ENCODE results near the gene RAB3GAP2. TPM values are rescaled to one million over a fixed set of nuclear protein-coding genes. Genes with fewer than 3 reads are reported as not detected.
"Not testable (repeated sequence)": the region's sequence is repeated elsewhere in the genome, so short reads cannot be mapped to it uniquely, and the experiment has no call there.

RAB3GAP2 gene
- total RNA-seq, 1 experiment from 2014 or later: 19.8 TPM

DNA sequence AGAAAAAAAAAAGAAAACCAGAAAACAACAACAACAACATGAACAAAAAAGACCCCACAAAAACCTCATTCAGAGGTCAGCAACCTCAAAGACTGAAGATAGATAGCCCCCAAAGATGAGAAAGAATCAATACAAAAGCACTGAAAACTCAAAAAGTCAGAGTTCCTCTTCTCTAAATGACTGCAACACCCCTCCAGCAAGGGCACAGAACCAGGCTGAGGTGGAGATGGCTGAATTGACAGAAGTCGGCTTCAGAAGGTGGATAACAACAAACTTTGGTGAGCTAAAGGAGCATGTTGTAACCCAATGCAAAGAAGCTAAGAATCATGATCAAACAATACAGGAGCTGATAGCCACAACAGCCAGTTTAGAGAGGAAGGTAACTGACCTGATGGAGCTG lies 17.0 kb downstream of the RAB3GAP2 start:
- in situ Hi-C loops (cut with HindIII; ENCODE audit: low pct_unique_long_range_greater_than_20kb, low sequenced_read_pairs): no loop called here

GRCh38 chr1:220253290-220253689 lies 19.0 kb downstream of the RAB3GAP2 start:
- in situ Hi-C loops (cut with HindIII; ENCODE audit: low pct_unique_long_range_greater_than_20kb, low sequenced_read_pairs); DNase-seq (ENCODE audit: low read depth, low spot score): not testable (repeated sequence)

More for the DNA sequence above, 17.0 kb downstream of the RAB3GAP2 start:
- no peak for DNase-seq (ENCODE audit: low read depth, low spot score)

DNA sequence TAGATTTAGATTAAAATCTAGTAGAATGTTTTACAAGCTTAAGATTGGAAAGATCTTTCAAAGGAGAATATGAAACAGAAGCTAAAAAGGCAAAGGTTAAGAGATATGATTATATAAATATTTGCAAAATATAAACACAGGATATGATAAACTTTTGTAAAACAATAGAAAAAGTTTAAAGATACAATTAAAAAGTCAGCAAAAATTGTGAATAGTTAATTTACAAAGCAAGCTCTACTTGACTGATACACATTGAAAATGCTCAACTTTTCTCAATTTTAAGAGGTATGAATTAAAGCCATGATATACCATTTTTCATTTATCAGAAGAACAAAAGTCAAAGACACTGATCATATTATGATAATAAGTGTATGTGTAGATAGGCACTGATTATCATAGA lies 21.0 kb downstream of the RAB3GAP2 start:
- DNase-seq (ENCODE audit: low read depth, low spot score): no peak
- in situ Hi-C loops (cut with HindIII; ENCODE audit: low pct_unique_long_range_greater_than_20kb, low sequenced_read_pairs): no loop called here

GRCh38 chr1:220250681-220251080 lies 21.6 kb downstream of the RAB3GAP2 start:
- DNase-seq (ENCODE audit: low read depth, low spot score): no peak
- in situ Hi-C loops (cut with HindIII; ENCODE audit: low pct_unique_long_range_greater_than_20kb, low sequenced_read_pairs): no loop called here

DNA sequence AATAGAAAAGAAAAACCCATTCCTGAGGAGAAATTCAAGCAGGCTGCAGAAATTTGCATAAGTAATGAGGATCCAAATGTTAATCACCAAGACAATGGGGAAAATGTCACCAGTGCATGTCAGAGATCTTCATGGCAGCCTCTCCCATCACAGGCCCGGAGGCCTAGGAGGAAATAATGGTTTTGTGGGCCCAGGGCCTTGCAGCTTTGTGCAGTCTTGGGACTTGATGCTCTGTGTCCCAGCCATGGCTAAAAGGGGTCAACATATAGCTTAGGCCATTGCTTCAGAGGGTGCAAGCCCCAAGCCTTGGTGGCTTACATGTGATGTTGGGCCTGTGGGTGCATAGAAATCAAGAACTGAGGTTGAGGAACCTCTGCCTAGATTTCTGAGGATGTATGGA lies 22.7 kb downstream of the RAB3GAP2 start:
- DNase-seq (ENCODE audit: low read depth, low spot score): no peak
- in situ Hi-C loops (cut with HindIII; ENCODE audit: low pct_unique_long_range_greater_than_20kb, low sequenced_read_pairs): no loop called here

- DNase-seq (ENCODE audit: low read depth, low spot score); in situ Hi-C loops (cut with HindIII; ENCODE audit: low pct_unique_long_range_greater_than_20kb, low sequenced_read_pairs): not testable (repeated sequence)
Measured at GRCh38 chr1:220248715-220249265, 23.5 kb downstream of the RAB3GAP2 start.

GRCh38 chr1:220245900-220246299 lies 26.4 kb downstream of the RAB3GAP2 start:
- in situ Hi-C loops (cut with HindIII; ENCODE audit: low pct_unique_long_range_greater_than_20kb, low sequenced_read_pairs); DNase-seq (ENCODE audit: low read depth, low spot score): not testable (repeated sequence)

DNA sequence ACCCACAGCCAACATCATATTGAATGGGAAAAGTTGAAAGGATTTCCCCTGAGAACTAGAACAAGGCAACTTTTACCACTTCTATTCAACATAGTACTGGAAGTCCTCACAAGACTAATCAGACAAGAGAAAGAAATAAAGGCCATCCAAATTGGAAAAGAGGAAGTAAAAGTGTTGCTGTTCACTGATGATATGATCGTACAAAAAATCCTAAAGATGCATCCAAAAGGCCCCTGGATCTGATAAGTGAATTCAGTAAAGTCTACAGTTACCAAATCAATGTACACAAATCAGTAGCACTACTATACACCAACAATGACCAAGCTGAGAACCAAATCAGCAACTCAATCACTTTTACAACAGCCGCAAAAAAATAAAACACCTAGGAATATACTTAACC lies 28.3 kb downstream of the RAB3GAP2 start:
- in situ Hi-C loops (cut with HindIII; ENCODE audit: low pct_unique_long_range_greater_than_20kb, low sequenced_read_pairs): no loop called here
- no peak for DNase-seq (ENCODE audit: low read depth, low spot score)

- no peak for DNase-seq (ENCODE audit: low read depth, low spot score)
- in situ Hi-C loops (cut with HindIII; ENCODE audit: low pct_unique_long_range_greater_than_20kb, low sequenced_read_pairs): no loop called here
Measured at GRCh38 chr1:220241072-220241663, 31.1 kb downstream of the RAB3GAP2 start.

GRCh38 chr1:220239966-220240365 lies 32.3 kb downstream of the RAB3GAP2 start:
- in situ Hi-C loops (cut with HindIII; ENCODE audit: low pct_unique_long_range_greater_than_20kb, low sequenced_read_pairs): no loop called here
- DNase-seq (ENCODE audit: low read depth, low spot score): no peak

DNA sequence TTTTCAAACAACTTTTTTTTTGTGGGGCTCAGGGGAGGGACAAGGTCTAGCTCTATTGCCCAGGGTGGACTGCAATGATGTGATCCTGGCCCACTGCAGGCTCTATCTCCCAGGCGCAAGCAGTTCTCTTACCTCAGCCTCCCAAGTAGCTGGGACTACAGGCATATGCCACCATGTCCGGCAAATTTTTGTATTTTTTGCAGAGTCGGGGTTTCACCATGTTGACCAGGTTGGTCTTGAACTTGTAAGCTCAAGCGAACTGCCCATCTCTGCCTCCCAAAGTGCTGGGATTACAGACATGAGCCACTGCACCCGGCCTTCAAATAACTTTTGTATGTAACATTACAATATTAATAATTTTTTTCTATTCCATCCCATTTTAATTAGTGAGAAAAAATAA lies 33.0 kb downstream of the RAB3GAP2 start:
- in situ Hi-C loops (cut with HindIII; ENCODE audit: low pct_unique_long_range_greater_than_20kb, low sequenced_read_pairs): no loop called here
- no peak for DNase-seq (ENCODE audit: low read depth, low spot score)

DNA sequence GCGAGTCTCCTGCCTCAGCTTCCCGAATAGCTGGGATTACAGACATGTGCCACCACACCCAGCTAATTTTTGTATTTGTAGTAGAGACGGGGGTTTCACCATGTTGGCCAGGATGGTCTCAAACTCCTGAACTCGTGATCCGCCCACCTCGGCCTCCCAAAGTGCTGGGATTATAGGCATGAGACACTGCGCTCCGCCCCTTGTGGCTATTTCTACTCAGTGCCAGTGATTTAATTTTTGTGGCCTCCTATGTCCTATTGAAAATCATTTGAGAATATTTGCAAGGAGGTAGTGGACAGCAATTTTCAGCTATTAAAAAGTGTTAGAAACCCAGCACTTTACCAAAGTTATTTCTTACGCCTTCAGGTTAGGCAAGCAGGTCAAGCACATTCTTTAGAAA lies 36.0 kb downstream of the RAB3GAP2 start:
- DNase-seq (ENCODE audit: low read depth, low spot score); in situ Hi-C loops (cut with HindIII; ENCODE audit: low pct_unique_long_range_greater_than_20kb, low sequenced_read_pairs): not testable (repeated sequence)

DNA sequence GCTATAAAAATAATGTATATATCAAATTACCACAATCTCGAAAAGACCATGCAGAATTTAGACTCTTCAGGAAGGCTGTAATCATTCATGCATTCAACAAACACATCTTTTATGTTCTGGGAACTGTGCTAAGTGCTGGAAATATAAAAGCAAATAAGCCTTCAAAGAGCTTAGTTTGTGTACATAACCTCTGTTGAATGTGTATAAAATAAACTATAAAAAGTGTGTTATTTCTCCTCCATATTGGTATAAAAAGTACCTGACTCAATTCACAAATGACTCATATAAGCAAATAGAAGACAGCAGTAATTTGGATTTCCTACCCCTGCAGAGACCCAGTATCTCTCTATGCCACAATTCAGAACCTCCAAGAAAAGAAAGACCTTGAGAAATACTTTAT lies 36.8 kb downstream of the RAB3GAP2 start:
- in situ Hi-C loops (cut with HindIII; ENCODE audit: low pct_unique_long_range_greater_than_20kb, low sequenced_read_pairs): no loop called here
- DNase-seq (ENCODE audit: low read depth, low spot score): no peak

DNA sequence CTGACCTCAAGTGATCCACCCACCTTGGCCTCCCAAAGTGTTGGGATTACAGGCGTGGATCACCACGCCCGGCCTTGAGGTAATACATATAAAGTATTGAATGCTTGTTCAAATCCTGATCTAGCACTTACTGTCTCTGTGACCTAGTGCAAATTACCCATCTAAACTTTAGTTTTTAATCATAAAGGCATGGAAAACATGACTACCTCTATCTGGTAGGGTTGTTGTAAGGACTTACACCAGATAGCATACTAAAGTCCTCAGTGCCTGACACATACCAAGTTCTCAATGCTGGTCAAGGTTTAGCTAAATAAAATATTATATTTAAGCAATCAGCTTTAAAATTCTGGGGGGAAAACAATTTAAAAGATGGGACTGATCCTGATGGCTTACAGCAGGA lies 38.3 kb downstream of the RAB3GAP2 start:
- DNase-seq (ENCODE audit: low read depth, low spot score): no peak
- in situ Hi-C loops (cut with HindIII; ENCODE audit: low pct_unique_long_range_greater_than_20kb, low sequenced_read_pairs): no loop called here

DNA sequence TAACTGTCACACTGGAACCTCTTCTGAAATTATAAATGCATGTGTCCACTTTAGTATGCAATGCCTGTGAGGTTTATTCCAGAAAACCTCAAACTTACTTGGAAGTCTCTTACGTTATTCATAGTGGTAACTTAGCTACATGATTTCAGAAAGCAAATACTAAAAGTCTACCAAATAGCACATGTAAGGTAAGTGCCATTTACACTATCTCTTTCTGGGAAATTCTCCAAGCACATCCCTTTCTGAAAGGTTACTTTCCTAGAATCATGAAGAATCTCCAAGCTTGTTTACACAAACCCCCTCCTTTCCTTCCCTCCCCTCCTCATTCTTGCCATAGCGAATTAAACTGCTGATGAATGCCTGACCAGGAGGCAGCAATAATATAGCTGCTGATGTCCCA lies 42.5 kb downstream of the RAB3GAP2 start:
- no peak for DNase-seq (ENCODE audit: low read depth, low spot score)
- in situ Hi-C loops (cut with HindIII; ENCODE audit: low pct_unique_long_range_greater_than_20kb, low sequenced_read_pairs): no loop called here

DNA sequence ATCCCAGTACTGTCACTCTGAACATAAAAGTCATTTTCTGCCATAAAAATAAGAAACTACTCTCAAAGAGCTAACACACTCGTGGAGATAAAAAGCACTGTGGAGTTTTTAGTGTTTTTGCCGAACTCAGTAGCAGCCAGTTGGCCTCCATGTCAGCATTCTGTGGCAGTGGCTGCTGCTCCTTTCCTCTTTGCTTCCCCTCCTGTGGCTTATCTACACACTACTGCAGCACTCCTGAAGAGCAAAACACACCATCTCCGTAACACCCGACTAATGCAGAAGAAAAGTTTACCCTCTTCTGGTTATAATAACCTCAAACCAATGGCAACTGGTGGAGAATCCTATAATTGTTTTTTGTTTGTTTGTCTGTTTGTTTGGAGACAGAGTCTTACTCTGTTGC lies 44.9 kb downstream of the RAB3GAP2 start:
- in situ Hi-C loops (cut with HindIII; ENCODE audit: low pct_unique_long_range_greater_than_20kb, low sequenced_read_pairs): no loop called here
- no peak for DNase-seq (ENCODE audit: low read depth, low spot score)

DNA sequence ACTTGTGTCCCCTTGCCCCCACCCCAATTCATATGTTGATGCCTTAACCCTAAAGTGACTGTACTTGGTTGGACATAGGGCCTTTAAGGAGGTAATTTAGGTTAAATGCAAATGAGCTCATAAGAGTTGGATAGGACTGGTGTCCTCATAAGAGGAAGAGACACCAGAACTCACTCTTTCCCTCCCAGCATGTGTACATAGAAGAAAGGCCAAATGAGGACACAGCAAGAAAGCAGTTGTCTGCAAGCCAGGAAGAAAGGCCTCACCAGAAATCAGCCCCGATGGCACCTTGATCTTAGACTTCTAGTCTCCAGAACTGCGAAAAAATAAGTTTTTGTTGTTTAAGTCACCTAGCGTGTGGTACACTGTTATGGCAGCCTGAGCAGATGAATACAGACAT lies 45.5 kb downstream of the RAB3GAP2 start:
- DNase-seq (ENCODE audit: low read depth, low spot score): no peak
- in situ Hi-C loops (cut with HindIII; ENCODE audit: low pct_unique_long_range_greater_than_20kb, low sequenced_read_pairs): no loop called here

- in situ Hi-C loops (cut with HindIII; ENCODE audit: low pct_unique_long_range_greater_than_20kb, low sequenced_read_pairs): no loop called here
- no peak for DNase-seq (ENCODE audit: low read depth, low spot score)
Measured at GRCh38 chr1:220225957-220226356, 46.3 kb downstream of the RAB3GAP2 start.

DNA sequence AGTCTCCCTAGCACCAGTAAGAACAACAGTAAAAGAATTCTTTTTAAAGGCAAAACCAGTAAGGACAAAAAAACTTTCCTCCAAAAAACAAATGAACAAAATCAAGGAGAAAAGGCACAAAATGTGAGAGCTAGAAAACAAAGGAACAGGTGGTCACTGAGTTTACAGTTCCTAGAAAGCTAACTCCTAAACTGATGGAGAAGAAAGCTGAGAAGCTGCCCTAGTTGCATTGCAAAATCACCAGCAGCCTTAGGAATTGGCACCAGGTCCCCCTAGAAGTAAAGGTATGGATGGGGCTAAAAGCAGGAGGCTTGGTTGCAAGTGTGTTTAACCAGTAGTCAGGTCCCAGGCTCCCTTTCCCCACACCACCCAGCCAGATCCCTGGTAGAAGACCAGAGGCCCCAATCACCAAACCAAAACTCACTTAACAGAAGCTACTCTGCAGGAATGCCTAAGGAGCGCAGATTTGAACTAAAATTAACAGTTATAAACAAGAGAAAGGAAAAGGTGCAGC lies 47.6 kb downstream of the RAB3GAP2 start:
- DNase-seq (ENCODE audit: low read depth, low spot score): no peak
- in situ Hi-C loops (cut with HindIII; ENCODE audit: low pct_unique_long_range_greater_than_20kb, low sequenced_read_pairs): no loop called here
